ENCODE measurements around the gene FRG1. TPM values are rescaled to one million over a fixed set of nuclear protein-coding genes. Genes with fewer than 3 reads are reported as not detected.
"Not testable (repeated sequence)": the region's sequence is repeated elsewhere in the genome, so short reads cannot be mapped to it uniquely, and the experiment has no call there.

FRG1 gene
- total and polyA plus RNA-seq, 2 experiments from 2014 or later, result 29.7 to 43.6 TPM

DNA sequence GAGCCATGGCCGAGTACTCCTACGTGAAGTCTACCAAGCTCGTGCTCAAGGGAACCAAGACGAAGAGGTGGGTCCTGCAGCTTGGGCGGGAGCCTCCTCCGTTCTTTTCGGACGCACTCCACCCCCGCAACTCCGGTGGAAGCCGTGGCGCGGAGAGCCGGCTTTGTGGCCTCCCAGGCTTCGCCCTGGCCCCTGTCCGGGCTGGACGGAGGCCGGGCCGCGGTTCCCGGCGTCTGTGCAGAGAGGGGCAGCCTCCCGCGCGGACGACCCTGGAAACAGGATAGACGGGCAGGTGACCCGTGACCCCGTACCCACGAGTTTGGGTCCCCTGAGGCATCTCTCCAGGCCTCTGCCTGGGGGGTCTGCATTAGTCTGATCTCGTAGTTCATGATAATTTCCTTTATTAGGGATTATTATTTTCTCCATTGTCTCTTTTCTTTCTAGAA is 356 bp downstream of the FRG1 start:
- peaks cover 51% of the 10 kb centered on the region for H3K79me2 ChIP-seq (ENCODE audit: insufficient read depth)
- peak overlapping the region; percentile 85 for H3K27ac ChIP-seq
- H3K9me2 ChIP-seq (ENCODE audit: insufficient read depth), result no peaks in the 10 kb centered on the region
- H3K27me3 ChIP-seq (replicated peaks; ENCODE audit: insufficient read depth), result no peaks in the 10 kb centered on the region
- in situ Hi-C loops (cut with MboI), result no loop called here
- H3F3A ChIP-seq (ENCODE audit: insufficient read depth), result no peaks in the 10 kb centered on the region
- peaks cover 12% of the 10 kb centered on the region for H3K4me1 ChIP-seq (ENCODE audit: insufficient read depth)
- H2AFZ ChIP-seq, result peak overlapping the region; percentile 87
- H3K4me3 ChIP-seq, result peak overlapping the region; percentile 93
- WGBS, 2 experiments (ENCODE audit: low coverage in 1 of 2, low lambda C conversion rate in 2 of 2, missing lambda C conversion rate in 2 of 2), result 3 to 5% methylated on average over 31 of the region's 31 CpGs
- H3K4me2 ChIP-seq (ENCODE audit: unreplicated experiment), result peak overlapping the region; percentile 98
- peak overlapping the region; percentile 91 for H3K9ac ChIP-seq
- no peak for TF ChIP-seq EZH2 (IDR thresholded peaks at IDR 0.05; ENCODE audit: insufficient read depth, poor library complexity, severe bottlenecking)
- no peak for TF ChIP-seq EZH2phosphoT487 (IDR thresholded peaks at IDR 0.05; ENCODE audit: insufficient read depth, low read depth)
- DNase-seq, result no peak
- 0 out of 2 replicates have a peak, but pooled peaks cover 4% of the 10 kb centered on the region for H3K36me3 ChIP-seq (ENCODE audit: low read depth)
- H3K9me3 ChIP-seq (ENCODE audit: low read depth), result no peaks in the 10 kb centered on the region
- H4K20me1 ChIP-seq (ENCODE audit: insufficient read depth), result no peaks in the 10 kb centered on the region

DNA sequence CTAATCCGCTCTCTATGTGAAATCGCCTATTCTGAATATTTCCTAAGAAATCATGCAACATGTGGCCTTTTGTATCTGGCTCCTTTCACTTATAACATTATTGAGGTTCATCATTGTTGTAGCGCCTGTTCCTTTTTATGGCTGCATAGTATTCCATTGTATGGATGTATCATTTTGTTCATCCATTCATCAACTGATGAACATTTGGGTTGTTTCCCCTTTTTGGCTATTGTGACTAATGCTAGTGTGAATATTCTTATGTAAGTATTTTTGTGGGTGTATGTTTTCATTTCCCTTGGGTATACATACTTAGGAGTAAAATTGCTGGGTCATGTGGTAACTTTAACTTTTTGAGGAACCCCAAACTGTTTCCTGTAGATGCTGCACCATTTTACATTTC is 1.7 kb downstream of the FRG1 start:
- H3K27ac ChIP-seq; H3K9me3 ChIP-seq (ENCODE audit: low read depth); H3K27me3 ChIP-seq (replicated peaks; ENCODE audit: insufficient read depth); H4K20me1 ChIP-seq (ENCODE audit: insufficient read depth); H3K9me2 ChIP-seq (ENCODE audit: insufficient read depth); in situ Hi-C loops (cut with MboI); H3F3A ChIP-seq (ENCODE audit: insufficient read depth); H3K36me3 ChIP-seq (ENCODE audit: low read depth); H2AFZ ChIP-seq: not testable (repeated sequence)
- Histone ChIP-seq H3K4me1 (ENCODE audit: insufficient read depth) (peaks cover 12% of the 10 kb centered on the region), H3K4me3 (peak overlapping the region; percentile 93), H3K4me2 (ENCODE audit: unreplicated experiment) (peak overlapping the region; percentile 98), H3K9ac (peak overlapping the region; percentile 91; the same call in 1 of the 2 replicates), H3K79me2 (ENCODE audit: insufficient read depth) (peaks cover 65% of the 10 kb centered on the region)
- DNase-seq, result peak; percentile 3
- WGBS, 2 experiments (ENCODE audit: low coverage in 1 of 2, low lambda C conversion rate in 2 of 2, missing lambda C conversion rate in 2 of 2), result 96 to 99% methylated on average over 3 of the region's 3 CpGs

DNA sequence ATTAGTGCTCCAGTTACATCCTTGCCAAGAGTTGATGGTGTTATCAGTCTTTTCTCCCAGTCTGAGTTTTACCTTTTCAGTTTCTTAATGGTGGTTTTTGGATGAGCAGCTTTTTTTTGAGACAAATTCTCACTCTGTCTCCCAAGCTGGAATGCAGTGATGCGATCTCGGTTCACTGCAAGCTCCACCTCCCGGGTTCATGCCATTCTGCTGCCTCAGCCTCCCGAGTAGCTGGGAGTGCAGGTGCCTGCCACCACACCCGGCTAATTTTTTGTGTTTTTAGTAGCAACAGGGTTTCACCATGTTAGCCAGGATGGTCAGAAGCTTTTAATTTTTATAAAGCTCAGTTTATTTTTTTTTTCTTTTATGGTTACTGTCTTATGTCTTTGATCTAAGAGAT is 3.4 kb downstream of the FRG1 start:
- H3K27me3 ChIP-seq (replicated peaks; ENCODE audit: insufficient read depth); H2AFZ ChIP-seq; H4K20me1 ChIP-seq (ENCODE audit: insufficient read depth); H3K4me2 ChIP-seq (ENCODE audit: unreplicated experiment); H3K36me3 ChIP-seq (ENCODE audit: low read depth); H3K4me3 ChIP-seq; in situ Hi-C loops (cut with MboI); H3K9ac ChIP-seq; H3K9me3 ChIP-seq (ENCODE audit: low read depth); H3K27ac ChIP-seq; H3K9me2 ChIP-seq (ENCODE audit: insufficient read depth); DNase-seq; H3F3A ChIP-seq (ENCODE audit: insufficient read depth): not testable (repeated sequence)
- WGBS, 2 experiments (ENCODE audit: low coverage in 1 of 2, low lambda C conversion rate in 2 of 2, missing lambda C conversion rate in 2 of 2), result 73 to 77% methylated on average over 5 of the region's 5 CpGs
- Histone ChIP-seq H3K79me2 (ENCODE audit: insufficient read depth) (peaks cover 82% of the 10 kb centered on the region), H3K4me1 (ENCODE audit: insufficient read depth) (peaks cover 12% of the 10 kb centered on the region)

GRCh38 chr4:189946906-189947305 is 6.2 kb downstream of the FRG1 start:
- H3K4me1 ChIP-seq (ENCODE audit: insufficient read depth); in situ Hi-C loops (cut with MboI); H3K4me2 ChIP-seq (ENCODE audit: unreplicated experiment); H3K27me3 ChIP-seq (replicated peaks; ENCODE audit: insufficient read depth); H3K9ac ChIP-seq; H4K20me1 ChIP-seq (ENCODE audit: insufficient read depth); H3K4me3 ChIP-seq; H3K27ac ChIP-seq; H3K36me3 ChIP-seq (ENCODE audit: low read depth); H3K9me3 ChIP-seq (ENCODE audit: low read depth); H3K9me2 ChIP-seq (ENCODE audit: insufficient read depth); H3F3A ChIP-seq (ENCODE audit: insufficient read depth); H2AFZ ChIP-seq; DNase-seq: not testable (repeated sequence)
- H3K79me2 ChIP-seq (ENCODE audit: insufficient read depth), result peaks cover 100% of the 10 kb centered on the region
- whole genome bisulfite sequencing, 2 experiments (ENCODE audit: low coverage in 1 of 2, low lambda C conversion rate in 2 of 2, missing lambda C conversion rate in 2 of 2), result 97 to 98% methylated on average over 13 of the region's 13 CpGs

- H3K9me3 ChIP-seq (ENCODE audit: low read depth); H3K27me3 ChIP-seq (replicated peaks; ENCODE audit: insufficient read depth); H3K36me3 ChIP-seq (ENCODE audit: low read depth); H3F3A ChIP-seq (ENCODE audit: insufficient read depth); H3K4me2 ChIP-seq (ENCODE audit: unreplicated experiment); H2AFZ ChIP-seq; H3K27ac ChIP-seq; H3K4me3 ChIP-seq; H3K4me1 ChIP-seq (ENCODE audit: insufficient read depth); H4K20me1 ChIP-seq (ENCODE audit: insufficient read depth); DNase-seq; H3K9ac ChIP-seq; in situ Hi-C loops (cut with MboI); H3K9me2 ChIP-seq (ENCODE audit: insufficient read depth): not testable (repeated sequence)
- H3K79me2 ChIP-seq (ENCODE audit: insufficient read depth), result peaks cover 92% of the 10 kb centered on the region
- WGBS, 2 experiments (ENCODE audit: low coverage in 1 of 2, low lambda C conversion rate in 2 of 2, missing lambda C conversion rate in 2 of 2), result 72 to 73% methylated on average over 7 of the region's 7 CpGs
Measured at GRCh38 chr4:189948486-189948885, 7.8 kb downstream of the FRG1 start.

DNA sequence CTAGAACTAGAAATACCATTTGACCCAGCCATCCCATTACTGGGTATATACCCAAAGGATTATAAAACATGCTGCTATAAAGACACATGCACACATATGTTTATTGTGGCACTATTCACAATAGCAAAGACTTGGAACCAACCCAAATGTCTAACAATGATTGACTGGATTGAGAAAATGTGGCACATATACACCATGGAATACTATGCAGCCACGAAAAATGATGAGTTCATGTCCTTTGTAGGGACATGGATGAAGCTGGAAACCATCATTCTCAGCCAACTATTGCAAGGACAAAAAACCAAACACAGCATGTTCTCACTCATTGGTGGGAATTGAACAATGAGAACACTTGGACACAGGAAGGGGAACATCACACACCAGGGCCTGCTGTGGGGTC is 28.6 kb downstream of the FRG1 start:
- H3K27me3 ChIP-seq (replicated peaks; ENCODE audit: insufficient read depth); H3K36me3 ChIP-seq (ENCODE audit: low read depth); H3K27ac ChIP-seq; H3K4me3 ChIP-seq; in situ Hi-C loops (cut with MboI); H3F3A ChIP-seq (ENCODE audit: insufficient read depth); H3K9me2 ChIP-seq (ENCODE audit: insufficient read depth); H3K4me2 ChIP-seq (ENCODE audit: unreplicated experiment); H3K9ac ChIP-seq; H2AFZ ChIP-seq; H3K79me2 ChIP-seq (ENCODE audit: insufficient read depth); H3K4me1 ChIP-seq (ENCODE audit: insufficient read depth); H3K9me3 ChIP-seq (ENCODE audit: low read depth); H4K20me1 ChIP-seq (ENCODE audit: insufficient read depth); DNase-seq: not testable (repeated sequence)
- WGBS, 2 experiments (ENCODE audit: low coverage in 1 of 2, low lambda C conversion rate in 2 of 2, missing lambda C conversion rate in 2 of 2), result 10 to 24% methylated on average over 1 of the region's 1 CpG

Data from GM23248 (cell line).